Stimulated activated CD4-positive, alpha-beta T cell treated with anti-CD3 and anti-CD28 coated beads, Interleukin-2, amount 100 ng/mL, for 4 hours (primary cell): ENCODE measurements around the gene ATP4B.

Experiments
- DNase-seq: peaks from one replicate; pipeline ENCODE4 v3.0.0-alpha.2; 2020; ENCODE audit warnings: low read depth

The ATP4B gene

DNA sequence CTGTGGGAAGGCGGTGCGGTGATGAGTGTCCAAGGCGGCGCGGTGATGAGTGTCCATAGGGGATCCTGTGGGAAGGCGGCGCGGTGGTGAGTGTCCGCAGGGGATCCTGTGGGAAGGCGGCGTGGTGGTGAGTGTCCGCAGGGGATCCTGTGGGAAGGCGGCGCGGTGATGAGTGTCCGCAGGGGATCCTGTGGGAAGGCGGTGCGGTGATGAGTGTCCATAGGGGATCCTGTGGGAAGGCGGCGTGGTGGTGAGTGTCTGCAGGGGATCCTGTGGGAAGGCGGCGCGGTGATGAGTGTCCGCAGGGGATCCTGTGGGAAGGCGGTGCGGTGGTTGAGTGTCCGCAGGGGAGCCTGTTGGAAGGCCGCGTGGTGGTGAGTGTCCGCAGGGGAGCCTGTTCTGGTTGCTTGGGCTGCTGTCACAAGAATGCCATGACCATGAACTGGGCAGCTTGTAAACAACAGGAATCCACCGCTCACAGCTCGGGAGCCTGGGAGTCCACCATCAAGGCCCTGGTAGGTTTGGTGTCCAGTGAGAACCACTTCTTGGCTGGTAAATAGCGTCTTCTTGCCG lies 52.0 kb downstream of the ATP4B start:
- DNase-seq = no peak

DNA sequence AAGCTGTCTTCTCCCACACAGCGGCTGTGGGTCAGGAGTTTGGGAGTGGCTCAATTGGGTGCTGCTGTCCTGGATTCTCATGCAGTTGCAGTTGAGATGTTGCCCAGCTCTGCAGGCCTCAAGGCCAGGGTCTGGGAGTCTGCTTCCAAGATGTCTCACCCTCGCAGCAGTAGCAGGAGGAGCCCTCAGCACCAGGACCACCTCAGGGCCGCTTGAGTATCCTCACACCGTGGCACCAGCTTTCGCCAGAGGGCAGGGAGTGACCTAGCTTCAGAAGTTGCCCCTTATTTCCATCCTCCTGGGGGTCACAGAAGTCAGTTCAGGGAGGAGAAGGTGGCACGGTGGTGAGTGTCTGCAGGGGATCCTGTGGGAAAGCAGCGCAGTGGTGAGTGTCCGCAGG lies 52.5 kb downstream of the ATP4B start:
- no peak for DNase-seq

GRCh38 chr13:113604186-113604585 lies 53.8 kb downstream of the ATP4B start:
- DNase-seq = no peak

DNA sequence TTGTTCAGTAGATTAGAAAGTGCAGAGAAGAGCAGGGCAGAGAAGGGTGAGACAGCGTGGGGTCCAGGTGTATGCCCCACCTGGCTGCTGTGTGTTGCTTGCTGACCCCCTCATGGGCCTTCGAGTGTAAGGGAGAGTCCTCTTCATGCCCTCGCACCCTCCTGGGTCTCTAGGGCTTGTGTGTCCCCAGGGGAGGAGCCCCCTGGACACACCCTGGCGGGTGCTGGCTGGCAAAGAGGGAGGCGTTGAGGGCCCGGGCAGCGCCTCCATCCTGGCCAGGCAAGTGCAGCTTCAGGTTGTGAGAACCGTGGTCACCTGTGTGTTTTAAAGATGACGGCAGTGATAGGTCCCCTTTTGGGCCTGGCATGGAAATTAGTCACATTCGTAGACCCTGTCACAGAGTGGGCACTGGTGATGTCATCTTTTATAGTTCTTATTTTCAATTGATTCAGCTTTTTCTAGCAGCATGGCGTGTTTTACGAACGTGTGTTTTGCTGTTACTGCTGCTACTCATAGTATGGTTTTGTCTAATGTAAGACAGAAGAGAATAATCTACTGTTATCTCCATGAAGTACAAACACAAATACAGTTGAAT lies 54.8 kb downstream of the ATP4B start:
- DNase-seq = no peak

DNA sequence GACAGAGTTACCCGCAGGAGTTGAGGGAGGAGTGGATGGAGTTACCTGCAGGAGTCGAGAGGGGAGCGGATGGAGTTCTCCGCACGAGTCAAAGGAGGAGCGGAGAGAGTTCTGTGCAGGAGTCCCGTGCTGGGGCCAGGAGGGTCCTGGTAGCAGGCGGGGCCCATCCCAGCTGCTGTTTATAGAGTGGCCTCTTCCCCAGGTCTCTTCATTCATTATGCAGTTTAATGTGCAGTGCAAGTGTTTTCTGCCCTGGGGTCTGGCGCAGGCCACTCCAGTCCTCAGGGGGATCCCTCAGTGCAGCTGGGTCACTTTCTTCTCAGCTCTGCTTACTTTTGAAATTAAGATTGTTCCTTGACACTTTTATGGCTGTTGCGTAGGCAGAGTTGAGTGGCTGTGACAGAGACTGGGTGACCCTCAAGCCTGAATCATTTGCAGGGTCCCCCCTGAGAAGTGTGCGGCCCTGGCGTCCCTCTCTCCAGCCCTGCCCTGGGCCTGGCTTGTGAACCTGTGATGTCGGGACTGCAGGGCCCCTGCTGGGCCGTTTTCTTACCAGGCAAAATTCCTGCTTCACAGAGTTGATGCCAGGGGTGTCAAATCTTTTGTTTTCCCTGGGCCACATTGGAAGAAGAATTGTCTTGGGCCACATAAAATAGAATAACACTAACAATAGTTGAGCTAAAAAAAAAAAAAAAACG lies 55.6 kb downstream of the ATP4B start:
- DNase-seq = no peak

DNA sequence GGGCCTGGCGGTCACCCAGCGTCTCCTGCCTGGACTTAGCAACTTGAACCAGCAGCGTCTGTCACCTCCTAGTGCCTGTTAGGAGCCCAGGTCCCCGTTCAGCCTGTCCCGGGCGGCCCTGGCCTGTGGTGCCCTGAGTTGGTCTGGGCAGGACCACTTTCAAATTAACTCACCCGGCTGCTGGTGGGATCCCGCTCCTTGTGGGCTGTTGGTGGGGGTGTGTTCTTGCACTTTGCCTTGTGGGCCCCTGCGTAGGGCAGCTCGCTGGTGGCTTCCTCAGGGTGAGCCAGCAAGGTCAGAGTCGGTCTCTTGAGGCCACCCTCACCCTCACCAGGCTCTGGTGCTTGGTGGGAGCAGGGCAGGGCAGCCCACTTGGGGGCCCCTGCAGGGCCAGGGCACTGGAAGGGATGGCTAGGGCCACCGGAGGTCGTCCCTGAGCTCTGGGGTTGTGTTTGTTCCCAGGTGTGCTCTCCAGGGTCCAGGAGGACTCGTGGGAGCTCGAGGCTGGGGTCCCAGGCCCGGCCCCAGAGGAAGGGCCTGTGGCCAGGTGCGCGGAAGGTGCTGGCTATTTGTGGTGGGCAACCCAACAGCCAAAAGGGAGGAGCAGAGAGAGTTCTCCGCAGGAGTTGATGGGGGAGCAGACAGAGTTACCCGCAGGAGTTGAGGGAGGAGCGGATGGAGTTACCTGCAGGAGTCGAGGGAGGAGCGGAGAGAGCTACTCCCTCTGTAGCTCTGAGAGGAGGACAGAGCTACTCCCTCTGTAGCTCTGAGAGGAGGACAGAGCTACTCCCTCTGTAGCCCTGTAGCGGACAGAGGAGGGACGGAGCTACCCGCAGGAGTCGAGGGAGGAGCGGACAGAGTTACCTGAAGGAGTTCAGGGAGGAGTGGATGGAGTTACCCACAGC lies 56.6 kb downstream of the ATP4B start:
- no peak for DNase-seq

- DNase-seq = no peak
Measured at GRCh38 chr13:113599391-113599790, 58.6 kb downstream of the ATP4B start.
